Cerebellar cortex (tissue), 1 donor: ENCODE measurements around the gene DYNLT1.
"Not testable (repeated sequence)": the region's sequence is repeated elsewhere in the genome, so short reads cannot be mapped to it uniquely, and the experiment has no call there.

Experiments
- DNase-seq: peaks from one replicate; pipeline ENCODE4 v3.0.0-alpha.2; 2015; ENCODE audit warnings: low spot score

Gene DYNLT1

GRCh38 chr6:158642097-158642601 lies 2.4 kb downstream of the DYNLT1 start:
- DNase-seq = no peak

DNA sequence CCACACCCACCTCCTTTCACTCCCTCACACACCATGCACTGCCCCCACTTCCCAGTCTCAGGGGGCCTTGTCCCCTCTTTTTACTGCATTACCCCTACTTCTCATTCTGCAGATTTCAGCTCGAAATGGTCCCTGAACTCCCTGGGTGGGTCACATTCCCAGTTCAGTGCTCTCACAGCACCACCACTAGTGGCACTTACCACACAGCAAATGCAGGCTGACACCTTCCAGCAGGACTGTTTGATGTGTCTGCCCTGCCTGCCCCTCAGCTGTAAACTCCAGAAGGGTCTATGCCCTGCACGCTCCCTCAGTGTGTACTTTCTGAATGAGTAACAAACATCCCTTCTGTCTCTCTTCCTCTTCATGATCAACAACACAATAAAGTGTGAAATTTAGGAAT lies 4.0 kb downstream of the DYNLT1 start:
- no peak for DNase-seq

GRCh38 chr6:158639056-158639455 lies 5.5 kb downstream of the DYNLT1 start:
- DNase-seq = no peak

- DNase-seq = no peak
Measured at GRCh38 chr6:158638324-158638854, 6.2 kb downstream of the DYNLT1 start.

- no peak for DNase-seq
Measured at GRCh38 chr6:158636778-158637177, 7.8 kb downstream of the DYNLT1 start.

- no peak for DNase-seq
Measured at GRCh38 chr6:158635427-158636073, 9.0 kb downstream of the DYNLT1 start.

- no peak for DNase-seq
Measured at GRCh38 chr6:158634695-158635426, 9.7 kb downstream of the DYNLT1 start.

- no peak for DNase-seq
Measured at GRCh38 chr6:158633127-158633526, 11.4 kb downstream of the DYNLT1 start.

DNA sequence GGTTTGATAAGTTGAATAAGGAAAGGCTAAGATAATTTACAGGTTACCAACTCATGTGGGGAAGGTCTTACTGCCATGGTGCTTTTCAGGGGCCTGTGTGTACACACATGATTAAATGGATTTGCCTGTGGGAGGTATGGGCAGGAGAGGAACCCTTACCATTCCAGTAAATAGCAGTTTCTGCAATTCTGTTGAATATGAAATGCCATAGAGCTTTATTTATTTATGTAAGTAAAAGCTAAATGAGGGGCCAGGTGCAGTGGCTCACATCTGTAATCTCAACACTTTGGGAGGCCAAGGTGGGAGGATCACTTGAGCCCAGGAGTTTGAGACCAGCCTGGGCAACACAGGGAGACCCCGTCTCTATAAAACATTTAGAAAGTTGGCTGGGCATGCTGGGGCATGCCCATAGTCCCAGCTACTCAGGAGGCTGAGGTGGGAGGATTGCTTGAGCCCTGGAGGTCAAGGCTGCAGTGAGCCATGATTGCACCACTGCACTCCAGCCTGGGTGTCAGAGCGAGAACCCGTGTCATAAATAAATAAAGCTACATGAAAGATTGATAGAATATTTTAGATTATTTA lies 11.9 kb downstream of the DYNLT1 start:
- DNase-seq = not testable (repeated sequence)

DNA sequence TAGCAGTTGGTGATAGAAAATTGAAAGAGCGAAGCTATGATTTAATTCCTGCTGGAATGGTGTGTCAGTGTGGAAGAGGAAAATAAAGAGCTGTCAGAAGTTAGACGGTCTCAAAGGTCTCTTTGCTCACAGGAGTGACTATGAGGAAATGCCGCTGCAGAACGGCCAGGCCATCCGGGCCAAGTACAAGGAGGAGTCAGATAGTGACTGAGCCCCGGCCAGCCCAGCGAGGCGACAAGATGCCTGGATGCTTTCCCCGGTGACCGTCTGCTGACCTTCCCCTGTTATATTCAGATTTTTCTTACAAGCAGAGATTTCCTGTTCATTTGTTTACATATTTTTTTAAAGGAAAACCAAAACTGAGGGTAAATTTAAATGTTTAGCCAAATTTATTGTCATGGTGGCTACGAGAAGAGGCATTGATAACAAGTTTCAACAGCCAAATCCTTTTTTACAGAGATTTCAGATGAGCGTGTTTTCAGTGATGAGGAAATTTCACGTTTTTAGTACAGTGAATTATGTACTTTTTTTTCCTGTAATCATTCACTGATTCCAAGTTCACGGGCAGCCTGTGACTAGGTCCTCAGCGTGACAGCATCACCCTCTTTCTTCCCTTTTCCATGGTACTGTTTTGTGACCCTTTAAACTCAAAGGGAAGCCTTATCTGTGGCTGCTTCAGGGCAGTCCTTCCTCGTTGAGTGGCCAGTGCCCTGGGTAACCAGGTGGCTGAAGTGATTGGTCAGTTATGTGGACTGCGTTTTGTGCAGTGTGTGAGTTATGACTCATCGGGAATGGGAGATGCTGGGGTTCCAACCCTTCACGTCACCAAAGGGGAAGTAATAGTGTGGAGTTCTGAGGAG lies 12.6 kb downstream of the DYNLT1 start:
- DNase-seq = no peak

DNA sequence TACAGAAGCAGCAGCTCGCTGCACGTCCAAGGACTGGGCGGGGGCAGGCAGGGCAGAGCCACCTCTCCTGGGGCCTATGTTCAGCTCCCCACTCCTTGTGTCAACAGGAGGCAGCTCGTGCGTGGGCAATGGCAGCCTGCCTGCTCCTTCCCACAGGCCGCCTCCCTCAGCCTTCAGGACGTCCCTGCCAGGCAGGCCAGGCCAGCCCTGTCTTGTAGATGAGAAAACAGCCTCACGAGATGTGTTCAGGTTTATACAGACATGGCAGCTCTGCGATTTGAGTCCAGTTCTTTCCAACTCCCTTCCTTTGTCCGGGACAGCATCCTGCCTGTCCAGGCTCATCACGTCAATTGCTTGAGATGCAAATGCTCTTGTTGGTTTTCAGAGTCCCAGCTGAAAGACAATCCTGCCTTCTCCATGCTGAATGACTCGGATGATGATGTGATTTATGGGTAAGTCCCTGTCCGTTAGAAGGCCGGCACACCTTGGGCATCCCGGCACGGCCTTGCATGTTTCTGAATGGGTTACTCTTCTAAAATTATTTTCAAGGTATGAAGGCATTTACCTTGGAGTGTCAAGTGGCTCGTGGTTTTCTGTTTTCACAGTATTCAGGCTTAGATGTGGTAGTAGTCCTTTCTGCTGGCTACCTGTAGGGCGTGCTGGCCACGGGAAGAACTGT lies 13.5 kb downstream of the DYNLT1 start:
- no peak for DNase-seq

GRCh38 chr6:158629367-158630221 lies 14.9 kb downstream of the DYNLT1 start:
- no peak for DNase-seq

DNA sequence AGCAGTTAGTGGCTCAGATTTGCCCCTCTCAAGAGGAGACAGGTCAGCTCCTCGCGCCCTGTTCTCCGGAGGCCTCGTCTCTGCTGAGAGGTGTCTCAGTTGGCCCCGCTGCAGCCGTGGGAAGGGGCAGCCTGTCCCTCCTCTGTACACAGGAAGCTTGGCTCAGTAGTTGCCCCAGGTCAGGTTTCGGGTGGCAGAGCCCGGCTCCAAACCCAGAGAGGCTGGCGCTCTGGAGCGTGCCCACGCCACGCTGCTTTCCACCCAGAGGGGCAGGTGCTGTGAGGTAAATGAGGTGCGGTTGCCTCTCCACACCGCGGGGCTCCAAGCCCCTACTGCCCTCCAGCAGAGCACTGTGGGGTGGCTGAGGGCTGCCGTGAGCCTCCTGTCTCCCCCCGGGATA lies 16.0 kb downstream of the DYNLT1 start:
- no peak for DNase-seq

DNA sequence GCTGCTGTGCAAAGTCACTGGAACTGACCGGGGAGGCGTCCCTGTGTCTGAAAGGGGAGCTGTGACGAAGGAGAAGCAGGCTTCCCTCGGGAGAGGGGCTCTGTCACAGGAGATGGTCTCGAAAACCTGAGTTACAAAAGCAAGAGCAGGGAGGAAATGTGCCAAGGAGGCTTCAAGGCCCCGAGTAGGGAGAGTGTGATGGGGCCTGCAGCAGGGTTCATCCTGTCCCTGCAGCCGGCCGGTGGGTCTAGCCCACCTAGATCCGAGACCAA lies 16.7 kb downstream of the DYNLT1 start:
- no peak for DNase-seq

- DNase-seq = no peak
Measured at GRCh38 chr6:158627168-158627939, 17.2 kb downstream of the DYNLT1 start.

- no peak for DNase-seq
Measured at GRCh38 chr6:158626360-158627167, 18.0 kb downstream of the DYNLT1 start.

- DNase-seq = no peak
Measured at GRCh38 chr6:158625881-158626305, 18.6 kb downstream of the DYNLT1 start.

- no peak for DNase-seq
Measured at GRCh38 chr6:158624684-158625682, 19.6 kb downstream of the DYNLT1 start.
